H1 (cell line): ENCODE results near the gene CMYA5. TPM values are rescaled to one million over a fixed set of nuclear protein-coding genes. Genes with fewer than 3 reads are reported as not detected.

Experiments used
- GTF2F1 ChIP-seq: IDR thresholded peaks from 2 replicates; pipeline ENCODE4 v1.6.1; 2012; ENCODE audit warnings: low read depth, low read length, improper control_type of control experiment, borderline replicate concordance
- JUN ChIP-seq: IDR thresholded peaks from 2 replicates; pipeline ENCODE4 v1.6.1; 2011; ENCODE audit warnings: low read depth, mild to moderate bottlenecking, improper control_type of control experiment, low read length
- RXRA ChIP-seq: IDR thresholded peaks from 2 replicates; pipeline ENCODE4 v1.6.1; 2011; ENCODE audit warnings: low read depth, mild to moderate bottlenecking, low read length, moderate library complexity; ENCODE audit not compliant: insufficient read depth
- TAF1 ChIP-seq: IDR thresholded peaks from 2 replicates; pipeline ENCODE4 v1.6.1; 2011; ENCODE audit warnings: mild to moderate bottlenecking, low read depth, low read length
- polyA plus RNA-seq, 7 experiments: library from polyadenylated mRNA; depleted of rRNA in 3 of 7; stranded (reverse) in 5 of 7; unstranded in 2 of 7; fragments of >200 nt in 5 of 7; fragments of 200-250 nt in 2 of 7; gene quantifications; 1 replicate in 5 of 7; 2 replicates in 1 of 7; 4 replicates in 1 of 7; pipeline versions ENCODE4 v1.2.1 to v1.2.3, GENCODE V29; 2011 to 2013; ENCODE audit warnings: missing spikeins in 2 of 7, mixed read lengths in 2 of 7
- total RNA-seq: library from RNA; stranded (reverse); fragmentation: NEBNext Ultra II Directional; extraction: Animal tissue kit (Norgen Biotek cat#: 25700); gene quantifications from 2 replicates; pipeline ENCODE4 v1.2.1, GENCODE V29; 2021

Gene CMYA5
- total and polyA plus RNA-seq, 2 of the 8 experiments (the other 6 are each of a cell fraction or from before 2014, with no cell fraction given), result 0.88 to 0.95 TPM

GRCh38 chr5:79798893-79799590 is 109.4 kb downstream of the CMYA5 start (continued):
- TF ChIP-seq GTF2F1 (no peak), RXRA (no peak), TAF1 (no peak), JUN (no peak)
- TF ChIP-seq, all 59 proteins: peak for 0
